NT2/D1 (cell line): ENCODE results near the gene SPATA9.

ENCODE experiments used
- SUZ12 ChIP-seq: IDR thresholded peaks from 2 replicates; pipeline ENCODE4 v1.6.1; 2011; ENCODE audit not compliant: insufficient read length, insufficient read depth; ENCODE audit errors: extremely low read depth
- YY1 ChIP-seq: IDR thresholded peaks from 2 replicates; pipeline ENCODE4 v1.6.1; 2011; ENCODE audit not compliant: insufficient read length, insufficient read depth
- ZNF274 ChIP-seq: IDR thresholded peaks from 2 replicates; pipeline ENCODE4 v1.6.1; 2011; ENCODE audit warnings: mild to moderate bottlenecking, low read depth, low read length

DNA sequence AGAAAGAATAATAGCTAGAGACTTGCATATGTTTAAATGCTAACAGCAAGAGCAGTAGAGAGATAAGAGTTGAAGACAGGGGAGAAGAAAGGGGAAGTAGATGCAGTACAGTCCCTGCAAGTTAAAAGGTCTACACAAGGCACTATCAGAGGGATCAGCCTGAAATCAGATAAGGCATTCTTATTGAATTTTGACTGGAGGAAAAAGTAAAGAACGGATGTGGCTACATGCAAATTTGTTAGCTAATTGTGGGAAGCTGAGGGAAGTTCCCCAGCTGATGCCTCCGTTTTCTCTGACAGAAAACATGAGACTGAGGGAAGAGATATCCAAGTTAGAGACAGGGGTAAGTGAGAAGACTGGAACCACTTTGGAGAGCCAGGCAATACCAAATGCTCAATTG lies 35.4 kb upstream of the SPATA9 start:
- no peak for TF ChIP-seq YY1
- no peak for TF ChIP-seq ZNF274
- no peak for TF ChIP-seq SUZ12
